Immature natural killer cell (primary cell): ENCODE results near the gene SGSM1. TPM values are rescaled to one million over a fixed set of nuclear protein-coding genes. Genes with fewer than 3 reads are reported as not detected.

Experiments
- DNase-seq, 3 donors: peaks; one replicate each; pipeline ENCODE4 v3.0.0; 2022; ENCODE audit warnings: mixed read lengths in 1 of 3
- H3K27ac Mint-ChIP-seq, 6 donors: one replicate each; pipeline ENCODE4 v1.8.0; 2020; ENCODE audit warnings: mixed read lengths in 6 of 6, mild to moderate bottlenecking in 5 of 6, inconsistent platforms in 4 of 6, moderate library complexity in 3 of 6
- H3K27me3 Mint-ChIP-seq, 3 donors: one replicate each; pipeline ENCODE4 v1.8.0; 2020 to 2021; ENCODE audit warnings: low read depth in 3 of 3, mild to moderate bottlenecking in 3 of 3, mixed read lengths in 3 of 3, moderate library complexity in 3 of 3, inconsistent platforms in 1 of 3
- H3K36me3 Mint-ChIP-seq, 3 donors: one replicate each; pipeline ENCODE4 v1.8.0; 2020; ENCODE audit warnings: mixed read lengths in 3 of 3, inconsistent platforms in 2 of 3, mild to moderate bottlenecking in 2 of 3
- H3K4me1 Mint-ChIP-seq, 2 donors: one replicate each; pipeline ENCODE4 v1.8.0; 2020; ENCODE audit warnings: inconsistent platforms in 2 of 2, mild to moderate bottlenecking in 2 of 2, mixed read lengths in 2 of 2, moderate library complexity in 1 of 2
- H3K4me3 Mint-ChIP-seq, 5 donors: one replicate each; pipeline ENCODE4 v1.8.0; 2020; ENCODE audit warnings: mild to moderate bottlenecking in 5 of 5, mixed read lengths in 5 of 5, inconsistent platforms in 3 of 5, moderate library complexity in 3 of 5
- H3K9me3 Mint-ChIP-seq, 6 donors: one replicate each; pipeline ENCODE4 v1.8.0; 2020; ENCODE audit warnings: mild to moderate bottlenecking in 6 of 6, mixed read lengths in 6 of 6, inconsistent platforms in 4 of 6, moderate library complexity in 3 of 6
- polyA plus RNA-seq, 3 donors: library from polyadenylated mRNA; unstranded; fragments of 300-500 nt; fragmentation: Illumina TruSeq; gene quantifications; one replicate each; pipeline ENCODE4 v1.2.3, GENCODE V29; 2021

Gene SGSM1
- polyA plus RNA-seq, result 1 to 10 TPM; 1.5 to 3.9 (median 2.4) TPM

- Mint-ChIP-seq H3K27ac (peak within 1 kb of the TSS; percentile 68 to 91 (median 83)), H3K27me3 (peaks cover 3 to 6% (median 4%) of the 10 kb centered on the region in 3 donors), H3K36me3 (peaks cover 0 to 4% (median 0%) of the 10 kb centered on the region in 3 donors), H3K4me1 (peaks cover 24 to 26% of the 10 kb centered on the region in 2 donors), H3K4me3 (peak within 1 kb of the TSS; percentile 81 to 88 (median 84)), H3K9me3 (no peaks in the 10 kb centered on the region)
- DNase-seq, result peak; percentile 83 to 86 (median 85)
Observed at GRCh38 chr22:24805790-24806662, at the start of gene SGSM1. Gene SGSM1 (plus strand): TSS chr22:24806211. CDS start chr22:24806326, 115 bp downstream.

GRCh38 chr22:24758164-24758799, 47.7 kb upstream of the SGSM1 start:
- Mint-ChIP-seq H3K4me1 (no peaks in the 10 kb centered on the region), H3K9me3 (no peaks in the 10 kb centered on the region), H3K36me3 (no peaks in the 10 kb centered on the region), H3K4me3 (no peak overlapping the region), H3K27me3 (peaks cover 1 to 4% (median 2%) of the 10 kb centered on the region in 3 donors), H3K27ac (no peak overlapping the region)
- DNase-seq, result peak; percentile 38 to 50 (median 40)

GRCh38 chr22:24759765-24760164, 46.2 kb upstream of the SGSM1 start:
- Mint-ChIP-seq H3K9me3 (no peaks in the 10 kb centered on the region), H3K36me3 (no peaks in the 10 kb centered on the region), H3K27ac (no peak overlapping the region), H3K4me3 (no peak overlapping the region), H3K27me3 (peaks cover 1 to 11% (median 2%) of the 10 kb centered on the region in 3 donors), H3K4me1 (no peaks in the 10 kb centered on the region)
- no peak for DNase-seq

- peaks cover 0 to 10% (median 0%) of the 10 kb centered on the region in 3 donors for H3K27me3 Mint-ChIP-seq
- DNase-seq, result no peak
- H3K4me3 Mint-ChIP-seq, result no peak overlapping the region
- H3K27ac Mint-ChIP-seq, result no peak overlapping the region
- H3K36me3 Mint-ChIP-seq, result no peaks in the 10 kb centered on the region
- no peaks in the 10 kb centered on the region for H3K4me1 Mint-ChIP-seq
- H3K9me3 Mint-ChIP-seq, result no peaks in the 10 kb centered on the region
Observed at GRCh38 chr22:24760708-24761306, 45.2 kb upstream of the SGSM1 start.

GRCh38 chr22:24761888-24762675, 43.9 kb upstream of the SGSM1 start:
- Mint-ChIP-seq H3K9me3 (no peaks in the 10 kb centered on the region), H3K27me3 (peaks cover 0 to 10% (median 0%) of the 10 kb centered on the region in 3 donors), H3K4me1 (no peaks in the 10 kb centered on the region), H3K27ac (no peak overlapping the region), H3K36me3 (no peaks in the 10 kb centered on the region), H3K4me3 (no peak overlapping the region)
- DNase-seq, result no peak

GRCh38 chr22:24763872-24764485, 42.0 kb upstream of the SGSM1 start:
- DNase-seq, result no peak
- no peak overlapping the region for H3K4me3 Mint-ChIP-seq
- peaks cover 0 to 12% (median 0%) of the 10 kb centered on the region in 3 donors for H3K27me3 Mint-ChIP-seq
- H3K27ac Mint-ChIP-seq, result no peak overlapping the region
- no peaks in the 10 kb centered on the region for H3K4me1 Mint-ChIP-seq
- no peaks in the 10 kb centered on the region for H3K36me3 Mint-ChIP-seq
- H3K9me3 Mint-ChIP-seq, result no peaks in the 10 kb centered on the region

- Mint-ChIP-seq H3K4me1 (no peaks in the 10 kb centered on the region), H3K36me3 (no peaks in the 10 kb centered on the region), H3K27ac (no peak overlapping the region), H3K9me3 (no peaks in the 10 kb centered on the region), H3K4me3 (no peak overlapping the region), H3K27me3 (peaks cover 0 to 14% (median 0%) of the 10 kb centered on the region in 3 donors)
- DNase-seq, result no peak
Observed at GRCh38 chr22:24765166-24765565, 40.8 kb upstream of the SGSM1 start.

GRCh38 chr22:24768537-24769374, 37.3 kb upstream of the SGSM1 start:
- H3K36me3 Mint-ChIP-seq, result no peaks in the 10 kb centered on the region
- H3K4me1 Mint-ChIP-seq, result peaks cover under 1 to 5% of the 10 kb centered on the region in 2 donors
- H3K9me3 Mint-ChIP-seq, result no peaks in the 10 kb centered on the region
- H3K27me3 Mint-ChIP-seq, result peaks cover 0 to 13% (median 1%) of the 10 kb centered on the region in 3 donors
- H3K4me3 Mint-ChIP-seq, result no peak overlapping the region
- H3K27ac Mint-ChIP-seq, result no peak overlapping the region
- peak; percentile 15 to 54 (median 47) for DNase-seq

- Mint-ChIP-seq H3K9me3 (no peaks in the 10 kb centered on the region), H3K27ac (no peak overlapping the region), H3K27me3 (peaks cover 0 to 6% (median 6%) of the 10 kb centered on the region in 3 donors), H3K4me3 (no peak overlapping the region), H3K36me3 (no peaks in the 10 kb centered on the region), H3K4me1 (peaks cover 7 to 9% of the 10 kb centered on the region in 2 donors)
- no peak for DNase-seq
Observed at GRCh38 chr22:24772493-24773220, 33.4 kb upstream of the SGSM1 start.

GRCh38 chr22:24775769-24776492, 30.1 kb upstream of the SGSM1 start:
- Mint-ChIP-seq H3K4me1 (peaks cover 7 to 9% of the 10 kb centered on the region in 2 donors), H3K27ac (no peak overlapping the region)

GRCh38 chr22:24776525-24776924, 29.5 kb upstream of the SGSM1 start:
- H3K4me1 Mint-ChIP-seq, result peaks cover 7 to 9% of the 10 kb centered on the region in 2 donors

More at GRCh38 chr22:24775769-24776492, 30.1 kb upstream of the SGSM1 start:
- Mint-ChIP-seq H3K36me3 (no peaks in the 10 kb centered on the region), H3K4me3 (no peak overlapping the region), H3K9me3 (no peaks in the 10 kb centered on the region), H3K27me3 (peaks cover 0 to 7% (median 2%) of the 10 kb centered on the region in 3 donors)
- DNase-seq, result no peak

More at GRCh38 chr22:24776525-24776924, 29.5 kb upstream of the SGSM1 start:
- Mint-ChIP-seq H3K36me3 (no peaks in the 10 kb centered on the region), H3K9me3 (no peaks in the 10 kb centered on the region), H3K4me3 (no peak overlapping the region), H3K27me3 (peaks cover 0 to 7% (median 2%) of the 10 kb centered on the region in 3 donors), H3K27ac (no peak overlapping the region)
- DNase-seq, result no peak
